Loucy (cell line): ENCODE results near the gene OSBPL3.
A peak's percentile ranks its signal among the peaks of the same experiment; 100 is the strongest.

Experiments used
- H2AFZ ChIP-seq: fragments of 200-600 bp; sonication (generic); 2 replicates; pipeline ENCODE4 v1.6.0; 2016; ENCODE audit warnings: antibody characterized with exemption, mild to moderate bottlenecking, low read length, moderate library complexity
- H3F3A ChIP-seq: fragments of 200-600 bp; 2 replicates; pipeline ENCODE4 v1.6.0; 2016; ENCODE audit warnings: antibody characterized with exemption, low read depth, mild to moderate bottlenecking
- H3K27me3 ChIP-seq: fragments of 200-600 bp; sonication (generic); 2 replicates; pipeline ENCODE4 v1.6.1; 2014; ENCODE audit warnings: low read length, mild to moderate bottlenecking; ENCODE audit not compliant: insufficient read depth, poor library complexity, severe bottlenecking
- H3K36me3 ChIP-seq: fragments of 200-600 bp; sonication (generic); 2 replicates; pipeline ENCODE4 v1.6.1; 2016; ENCODE audit warnings: low read length; ENCODE audit not compliant: insufficient read depth
- H3K4me1 ChIP-seq: fragments of 200-600 bp; sonication (generic); 2 replicates; pipeline ENCODE4 v1.5.1; 2014; ENCODE audit warnings: low read length, mild to moderate bottlenecking; ENCODE audit not compliant: insufficient read depth, poor library complexity, severe bottlenecking
- H3K4me2 ChIP-seq: fragments of 200-600 bp; sonication (generic); 2 replicates; pipeline ENCODE4 v1.6.0; 2014; ENCODE audit warnings: antibody characterized with exemption, low read length, low read depth, mild to moderate bottlenecking; ENCODE audit not compliant: poor library complexity, severe bottlenecking
- H3K4me3 ChIP-seq: fragments of 200-600 bp; sonication (generic); 2 replicates; pipeline ENCODE4 v1.5.1; 2014; ENCODE audit warnings: low read length, mild to moderate bottlenecking, mixed read lengths; ENCODE audit not compliant: poor library complexity, severe bottlenecking
- H3K79me2 ChIP-seq: fragments of 200-600 bp; sonication (generic); 2 replicates; pipeline ENCODE4 v1.6.1; 2014; ENCODE audit warnings: low read length; ENCODE audit not compliant: insufficient read depth
- H3K9ac ChIP-seq: fragments of 200-600 bp; sonication (generic); 2 replicates; pipeline ENCODE4 v1.6.0; 2014; ENCODE audit warnings: mild to moderate bottlenecking, low read depth, low read length, moderate library complexity; ENCODE audit not compliant: poor library complexity, severe bottlenecking
- H3K9me2 ChIP-seq: fragments of 200-600 bp; sonication (generic); replicated peaks from 2 replicates; pipeline ENCODE4 v1.6.1; 2016; ENCODE audit warnings: low read depth, low read length, mixed read lengths
- H3K9me3 ChIP-seq: fragments of 200-600 bp; sonication (generic); 2 replicates; pipeline ENCODE4 v1.6.1; 2014; ENCODE audit warnings: mild to moderate bottlenecking, antibody characterized with exemption, low read length, low read depth; ENCODE audit not compliant: insufficient read depth
- H4K20me1 ChIP-seq: fragments of 200-600 bp; sonication (generic); 2 replicates; pipeline ENCODE4 v1.6.0; 2014; ENCODE audit warnings: antibody characterized with exemption, low read length, mild to moderate bottlenecking; ENCODE audit not compliant: insufficient read depth, poor library complexity, severe bottlenecking
- EZH2phosphoT487 ChIP-seq: fragments of 200-600 bp; IDR thresholded peaks from 2 replicates; pipeline ENCODE4 v1.6.1; 2018; ENCODE audit warnings: antibody characterized with exemption, mild to moderate bottlenecking, moderate library complexity, borderline replicate concordance
- TF ChIP-seq, protein P1 (sequence below): fragments of 200-600 bp; sonication (generic); conservative IDR thresholded peaks from 2 replicates; pipeline ENCODE4 v1.5.1; 2014; ENCODE audit warnings: mild to moderate bottlenecking, antibody characterized with exemption, low read length

OSBPL3 gene

DNA sequence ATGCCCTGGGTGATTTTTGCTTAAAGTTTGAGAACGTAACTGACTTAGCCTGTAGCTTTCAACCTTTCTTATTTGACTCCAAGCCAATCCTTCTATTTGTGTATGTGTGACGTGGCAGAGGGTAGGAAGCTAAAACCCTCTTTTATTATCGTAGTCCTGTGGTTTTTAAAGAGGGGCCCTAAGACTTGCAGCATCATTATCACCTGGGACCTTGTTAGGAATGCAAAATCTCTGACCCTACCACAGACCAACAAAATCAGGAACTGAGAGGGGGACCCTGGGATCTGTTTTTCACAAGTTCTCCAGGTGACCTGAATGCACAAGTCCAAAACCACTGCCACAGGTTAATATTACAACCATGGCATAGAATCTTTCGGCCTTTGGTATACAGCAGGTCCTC, 80.1 kb downstream of the OSBPL3 start:
- Histone ChIP-seq H3K36me3 (no peaks in the 10 kb centered on the region), H3K9me3 (no peaks in the 10 kb centered on the region), H3K4me2 (peak overlapping the region; percentile 36), H2AFZ (no peak overlapping the region), H3K9me2 (no peaks in the 10 kb centered on the region), H4K20me1 (peaks cover 3% of the 10 kb centered on the region), H3F3A (no peaks in the 10 kb centered on the region), H3K9ac (no peak overlapping the region), H3K79me2 (peaks cover 94% of the 10 kb centered on the region), H3K27me3 (no peaks in the 10 kb centered on the region), H3K4me3 (no peak overlapping the region), H3K4me1 (peaks cover 81% of the 10 kb centered on the region)
- no peak for TF ChIP-seq EZH2phosphoT487
- TF ChIP-seq, protein P1, sequence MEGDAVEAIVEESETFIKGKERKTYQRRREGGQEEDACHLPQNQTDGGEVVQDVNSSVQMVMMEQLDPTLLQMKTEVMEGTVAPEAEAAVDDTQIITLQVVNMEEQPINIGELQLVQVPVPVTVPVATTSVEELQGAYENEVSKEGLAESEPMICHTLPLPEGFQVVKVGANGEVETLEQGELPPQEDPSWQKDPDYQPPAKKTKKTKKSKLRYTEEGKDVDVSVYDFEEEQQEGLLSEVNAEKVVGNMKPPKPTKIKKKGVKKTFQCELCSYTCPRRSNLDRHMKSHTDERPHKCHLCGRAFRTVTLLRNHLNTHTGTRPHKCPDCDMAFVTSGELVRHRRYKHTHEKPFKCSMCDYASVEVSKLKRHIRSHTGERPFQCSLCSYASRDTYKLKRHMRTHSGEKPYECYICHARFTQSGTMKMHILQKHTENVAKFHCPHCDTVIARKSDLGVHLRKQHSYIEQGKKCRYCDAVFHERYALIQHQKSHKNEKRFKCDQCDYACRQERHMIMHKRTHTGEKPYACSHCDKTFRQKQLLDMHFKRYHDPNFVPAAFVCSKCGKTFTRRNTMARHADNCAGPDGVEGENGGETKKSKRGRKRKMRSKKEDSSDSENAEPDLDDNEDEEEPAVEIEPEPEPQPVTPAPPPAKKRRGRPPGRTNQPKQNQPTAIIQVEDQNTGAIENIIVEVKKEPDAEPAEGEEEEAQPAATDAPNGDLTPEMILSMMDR: no peak

DNA sequence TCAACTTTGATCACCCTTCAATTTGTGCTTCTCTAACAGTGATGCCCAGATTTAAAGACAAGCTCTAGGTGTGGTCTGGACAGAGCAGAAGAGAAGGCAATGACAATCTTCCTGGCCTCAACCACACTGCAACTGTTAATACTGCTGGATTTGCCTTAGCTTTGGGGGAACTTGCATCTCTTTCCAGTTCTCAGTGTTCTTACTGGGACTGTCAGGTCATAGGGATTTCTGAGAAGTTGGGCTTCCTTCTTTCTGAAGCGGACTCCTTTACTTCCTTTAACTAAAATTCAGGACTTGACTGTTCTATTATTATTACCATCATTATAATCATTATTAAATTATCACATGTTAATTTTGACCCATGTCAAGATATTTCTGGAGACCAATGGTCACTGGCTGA, 80.8 kb downstream of the OSBPL3 start:
- H3F3A ChIP-seq: no peaks in the 10 kb centered on the region
- H3K9me3 ChIP-seq: no peaks in the 10 kb centered on the region
- H3K9ac ChIP-seq: no peak overlapping the region
- peaks cover 86% of the 10 kb centered on the region for H3K4me1 ChIP-seq
- no peak overlapping the region for H3K4me3 ChIP-seq
- H3K9me2 ChIP-seq: no peaks in the 10 kb centered on the region
- peaks cover 9% of the 10 kb centered on the region for H4K20me1 ChIP-seq
- no peaks in the 10 kb centered on the region for H3K27me3 ChIP-seq
- peak overlapping the region; percentile 54 for H3K4me2 ChIP-seq
- H2AFZ ChIP-seq: no peak overlapping the region
- TF ChIP-seq, protein P1: no peak
- TF ChIP-seq EZH2phosphoT487: no peak
- no peaks in the 10 kb centered on the region for H3K36me3 ChIP-seq
- H3K79me2 ChIP-seq: peaks cover 94% of the 10 kb centered on the region

DNA sequence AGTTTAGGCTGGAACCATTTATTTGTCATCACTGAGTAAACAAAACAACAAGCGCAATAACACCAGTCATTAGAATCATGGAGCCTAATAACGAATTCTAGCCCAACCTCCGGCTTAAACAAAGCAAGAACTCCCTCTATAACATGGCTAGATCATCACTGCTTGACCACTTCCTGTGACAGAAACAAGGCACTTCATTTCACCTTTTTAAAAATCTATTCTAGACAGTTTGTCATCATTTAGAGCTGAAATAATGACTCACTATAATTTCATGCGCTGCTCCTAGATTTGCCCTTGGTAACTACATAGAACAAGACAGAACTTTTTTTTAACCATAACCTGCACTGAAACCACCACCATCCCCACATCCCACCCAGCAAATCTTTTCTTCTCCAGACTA, 81.3 kb downstream of the OSBPL3 start:
- H3K79me2 ChIP-seq: peaks cover 94% of the 10 kb centered on the region
- H3K9me2 ChIP-seq: no peaks in the 10 kb centered on the region
- H3K36me3 ChIP-seq: no peaks in the 10 kb centered on the region
- H3K4me2 ChIP-seq: peak overlapping the region; percentile 54
- H3K27me3 ChIP-seq: no peaks in the 10 kb centered on the region
- TF ChIP-seq EZH2phosphoT487: no peak
- TF ChIP-seq, protein P1: no peak
- H3K9ac ChIP-seq: no peak overlapping the region
- H3K4me3 ChIP-seq: peak overlapping the region; percentile 4
- no peak overlapping the region for H2AFZ ChIP-seq
- no peaks in the 10 kb centered on the region for H3F3A ChIP-seq
- H3K4me1 ChIP-seq: peaks cover 83% of the 10 kb centered on the region
- no peaks in the 10 kb centered on the region for H3K9me3 ChIP-seq
- peaks cover 14% of the 10 kb centered on the region for H4K20me1 ChIP-seq
